T-helper 1 cell treated with Interleukin-12 subunit alpha and Interleukin-12 subunit beta and Interleukin-4 antibody, amounts not matched to agents 30 ng/mL and 1 ng/mL, for 36 hours (primary cell): ENCODE measurements around the gene SLCO1A2. TPM values are rescaled to one million over a fixed set of nuclear protein-coding genes. Genes with fewer than 3 reads are reported as not detected.

Source experiments
- intact Hi-C: fragments of 100-400 bp; cut with micrococcal nuclease; formaldehyde crosslinking; loops from one replicate; pipeline ENCODE4 v1.15.1; 2024
- total RNA-seq: library from RNA; stranded (reverse); gene quantifications from 2 replicates; pipeline ENCODE4 v1.2.3, GENCODE V29; 2022

Gene SLCO1A2
- total RNA-seq, 1 donor from 2014 or later, result not detected

DNA sequence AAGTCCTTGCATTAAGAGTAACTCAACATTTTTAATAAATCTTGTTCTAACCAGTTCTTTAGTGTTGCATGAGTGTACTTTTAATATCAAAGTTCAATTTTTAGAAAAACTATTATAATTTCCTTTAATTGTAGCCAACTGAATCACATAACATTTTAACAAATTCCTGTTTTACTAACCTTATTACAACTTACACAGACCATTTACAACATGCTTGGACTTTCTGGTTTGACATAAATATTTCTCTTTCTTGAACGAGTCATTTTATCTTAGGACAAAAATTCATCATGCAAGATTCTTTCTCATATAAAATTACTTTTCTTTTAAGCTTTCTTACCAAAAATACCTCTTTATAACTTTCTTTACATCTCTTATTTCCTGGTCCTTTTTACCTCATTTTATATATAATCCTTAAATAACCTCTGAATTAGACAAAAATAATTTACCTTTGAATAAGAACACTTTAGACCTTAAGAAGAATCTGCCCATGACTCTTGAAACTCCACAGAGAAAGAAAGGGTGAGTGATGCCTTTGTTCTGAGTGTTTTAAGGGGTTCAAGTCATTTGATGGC, 3.9 kb downstream of the SLCO1A2 start:
- intact Hi-C loops, result no loop called here

DNA sequence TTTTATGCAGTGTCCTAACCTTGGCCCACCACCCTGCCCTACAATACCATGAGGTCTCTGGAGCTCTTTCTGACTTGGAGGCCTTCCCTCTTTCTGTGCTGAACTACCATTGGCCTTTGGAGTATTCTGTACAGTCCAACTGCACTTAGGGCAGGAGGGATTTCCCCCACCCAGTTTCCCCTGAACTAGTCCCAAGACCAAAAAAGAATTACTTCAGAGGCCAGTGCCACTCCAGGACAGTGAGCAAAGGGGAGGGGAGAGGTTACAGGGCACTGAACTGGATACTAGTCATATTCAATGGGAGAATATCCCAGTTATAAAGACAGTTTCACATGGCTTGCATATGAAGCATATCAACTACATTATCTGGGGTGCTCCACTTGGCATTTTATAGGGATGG, 6.1 kb downstream of the SLCO1A2 start:
- intact Hi-C loops, result no loop called here

DNA sequence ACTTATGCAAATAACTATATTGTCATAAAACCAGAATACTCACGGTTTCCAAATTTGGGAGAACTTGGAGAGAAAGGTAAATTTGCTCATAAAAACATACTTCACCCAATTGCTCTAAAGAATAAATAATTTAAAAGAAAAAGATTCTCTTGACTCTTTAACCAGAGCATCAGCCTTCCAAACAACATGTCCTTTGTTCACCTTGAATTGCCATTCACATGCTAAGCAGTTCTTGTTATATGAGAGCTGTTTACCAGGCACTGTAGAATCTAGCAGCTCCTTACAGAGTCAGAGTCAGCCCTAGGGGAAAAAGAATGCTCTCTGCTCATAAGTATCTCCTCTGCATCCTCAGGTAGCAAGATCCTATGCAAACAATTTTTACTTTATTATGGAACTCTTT, 10.2 kb downstream of the SLCO1A2 start:
- intact Hi-C loops, result no loop called here

DNA sequence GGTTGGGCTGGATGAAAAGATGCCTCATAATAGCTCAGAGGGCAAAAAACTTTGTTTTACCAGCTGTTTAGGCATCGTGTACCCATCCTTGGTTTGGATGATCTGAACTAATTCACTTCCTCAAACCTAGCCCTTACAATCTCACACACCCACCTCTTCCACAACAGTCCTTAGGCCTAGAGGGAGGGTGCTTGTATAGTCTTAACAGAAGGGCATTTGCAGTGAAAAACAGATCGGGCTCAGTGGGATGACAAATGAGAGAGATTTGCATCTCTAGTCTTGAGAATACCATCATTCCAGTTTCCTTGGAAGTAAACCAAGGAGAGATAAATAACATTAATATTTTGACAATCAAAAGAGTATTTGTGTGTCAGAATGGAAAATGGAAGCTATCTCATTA, 11.0 kb downstream of the SLCO1A2 start:
- intact Hi-C loops, result no loop called here

DNA sequence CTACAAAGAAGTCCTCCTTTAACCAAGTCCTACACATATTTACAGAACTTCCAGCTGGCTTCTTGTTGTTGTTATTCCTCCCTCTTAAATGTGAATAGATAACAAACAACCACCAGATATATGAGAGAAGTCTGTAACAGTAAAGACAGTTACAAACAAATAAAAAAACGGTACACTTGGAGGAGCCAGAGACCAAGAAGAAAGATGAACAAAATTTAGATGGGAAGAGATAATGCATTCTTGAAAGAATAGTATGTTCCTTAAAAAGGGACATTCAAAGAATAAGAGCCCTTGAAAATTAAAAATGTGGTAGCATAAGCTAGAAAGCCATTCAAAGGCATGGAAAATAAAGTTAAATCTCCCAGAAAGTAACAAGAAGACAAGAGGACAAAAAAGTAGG, 25.9 kb downstream of the SLCO1A2 start:
- intact Hi-C loops, result no loop called here

DNA sequence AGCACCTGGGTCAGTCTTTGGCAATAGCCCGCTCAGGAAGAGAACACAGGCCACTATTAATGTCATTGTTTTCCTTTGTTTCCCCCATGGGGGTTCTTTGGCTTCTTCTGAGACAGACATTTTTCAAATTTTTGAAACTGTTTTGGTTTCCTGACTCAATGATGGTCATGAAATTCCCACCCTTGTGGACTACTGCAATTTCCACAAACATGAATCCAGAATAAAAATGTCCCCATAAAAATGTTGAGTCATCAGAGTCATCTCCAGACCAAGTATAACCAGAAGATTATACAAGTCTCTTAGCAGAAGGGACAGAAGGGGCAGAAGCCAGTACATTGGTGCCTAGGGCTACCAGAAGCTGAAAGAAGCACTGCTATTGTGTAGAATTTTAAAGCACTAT, 29.1 kb downstream of the SLCO1A2 start:
- intact Hi-C loops, result no loop called here

DNA sequence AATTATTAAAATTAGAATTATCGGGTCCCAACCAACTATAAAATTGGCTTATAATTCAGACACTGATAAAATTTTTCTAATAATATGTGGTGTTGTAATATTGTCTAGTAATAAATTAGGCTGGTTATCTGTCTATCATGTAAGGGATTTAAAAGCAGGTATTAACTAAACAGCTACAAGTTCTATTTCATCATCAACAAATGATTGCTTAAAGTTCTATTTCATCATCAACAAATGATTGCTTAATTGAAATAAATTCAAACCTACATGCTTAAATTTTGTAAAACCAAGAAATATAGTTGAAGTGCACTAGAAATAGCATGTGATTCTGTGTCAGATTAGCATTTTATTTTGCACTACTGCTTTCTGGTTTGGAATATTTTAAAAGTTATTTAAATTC, 34.1 kb downstream of the SLCO1A2 start:
- intact Hi-C loops, result no loop called here

DNA sequence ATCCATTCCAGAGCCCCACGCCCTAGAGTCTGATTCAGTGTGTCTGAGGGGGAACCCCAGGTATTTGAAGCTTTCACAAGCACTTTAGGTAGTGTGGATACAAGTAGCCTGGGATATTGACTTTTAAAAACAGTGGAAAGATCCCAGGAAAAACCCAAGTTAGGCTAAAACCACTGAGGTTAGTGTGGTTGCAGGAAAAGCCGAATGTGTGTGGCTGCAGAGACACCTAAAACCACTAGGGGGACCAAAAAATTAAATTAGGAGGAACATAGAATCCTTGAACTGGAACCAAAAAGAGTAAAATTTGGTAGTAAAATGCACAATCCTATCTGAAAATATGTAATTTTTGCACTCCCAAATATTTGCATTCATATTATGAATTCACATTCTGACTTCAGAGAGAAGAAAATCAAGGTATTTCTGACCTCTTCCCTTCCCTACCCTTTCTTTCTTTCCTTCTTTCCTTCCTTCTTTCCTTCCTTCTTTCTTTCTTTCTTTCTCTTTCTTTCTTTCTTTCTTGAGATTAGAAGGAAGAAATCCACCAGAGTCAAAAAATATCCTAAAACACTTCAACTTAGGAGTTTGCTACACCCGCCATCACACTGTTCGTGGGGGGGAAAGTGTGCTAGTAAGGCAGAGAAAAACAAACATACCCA, 37.8 kb downstream of the SLCO1A2 start:
- intact Hi-C loops, result loop anchor here (1.0 to 5.0 kb wide), 3 partner anchors 140 to 383 kb away; partner anchors contain the start of gene PYROXD1

DNA sequence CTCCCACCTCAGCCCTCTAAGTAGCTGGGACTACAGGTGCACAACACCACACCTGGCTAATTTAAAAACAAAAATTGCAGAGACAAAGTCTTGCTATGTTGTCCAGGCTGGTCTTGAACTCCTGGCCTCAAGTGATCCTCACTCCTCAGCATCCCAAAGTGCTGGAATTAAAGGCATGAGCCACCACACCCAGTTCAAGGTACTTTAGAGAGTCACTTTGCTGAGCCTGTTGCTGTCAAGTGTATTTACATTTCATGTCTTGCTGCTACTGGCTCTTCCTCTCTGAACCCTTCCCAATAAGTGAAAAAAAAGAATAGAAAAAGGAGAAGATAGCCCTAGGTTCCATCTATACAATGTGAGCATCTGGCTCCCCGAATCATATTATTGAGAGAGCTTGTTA, 38.4 kb downstream of the SLCO1A2 start:
- intact Hi-C loops, result loop anchor here (5.0 kb wide), 2 partner anchors 141 to 161 kb away; partner anchors contain the start of gene PYROXD1

DNA sequence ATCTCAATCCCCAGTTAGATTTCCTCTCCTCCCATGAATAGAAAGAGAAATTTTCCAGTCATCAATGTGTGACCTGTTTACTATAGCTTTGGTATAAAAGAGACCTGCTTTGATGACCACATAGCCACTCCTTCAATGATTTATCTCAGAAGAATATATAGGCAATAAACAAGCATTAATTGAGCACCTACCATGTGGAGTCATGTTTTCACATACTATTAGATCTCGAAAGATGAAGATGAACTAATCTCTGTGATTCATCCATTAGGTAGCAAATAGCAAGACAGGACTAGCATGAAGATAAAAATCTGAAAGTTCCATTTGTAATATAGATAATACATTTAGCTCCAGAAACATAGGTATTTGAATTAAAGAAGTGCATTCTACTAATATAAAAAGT, 40.5 kb downstream of the SLCO1A2 start:
- intact Hi-C loops, result no loop called here

DNA sequence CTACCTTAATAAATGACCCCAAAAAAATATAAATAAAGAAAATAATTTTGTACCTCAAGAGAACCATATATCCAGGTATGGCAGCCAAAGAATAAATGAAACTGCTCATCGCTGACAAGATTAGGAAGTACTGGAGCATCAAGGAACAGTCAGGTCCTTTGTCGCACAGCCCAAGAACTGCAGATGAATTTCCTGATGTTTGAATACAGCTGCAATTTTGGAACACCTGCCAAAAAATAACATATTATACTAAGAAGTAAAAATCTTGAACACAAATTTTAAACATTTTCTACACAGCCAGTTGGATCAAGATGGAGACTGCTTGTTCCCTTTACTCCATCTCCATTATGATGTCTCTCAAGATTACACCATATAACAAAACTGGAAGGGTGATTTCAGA, 42.6 kb downstream of the SLCO1A2 start:
- intact Hi-C loops, result no loop called here

DNA sequence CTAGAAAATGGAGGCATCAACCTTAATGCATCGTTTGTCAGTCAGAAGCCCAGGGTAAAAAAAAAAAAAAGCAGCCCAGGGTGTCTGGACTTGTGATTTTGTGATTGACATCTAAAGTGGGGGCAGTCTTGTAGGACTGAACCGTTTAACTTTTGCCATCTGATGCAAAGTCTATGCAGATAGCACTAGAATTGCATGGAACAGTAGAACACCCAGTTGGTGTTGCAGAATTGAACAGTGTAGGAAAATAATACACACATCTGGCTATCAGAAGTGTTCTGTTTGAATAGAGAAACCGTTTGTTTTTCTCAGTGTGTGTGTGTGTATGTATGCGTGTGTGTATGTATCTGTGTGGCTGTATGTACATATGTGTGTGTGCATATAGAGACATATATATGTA, 45.0 kb downstream of the SLCO1A2 start:
- intact Hi-C loops, result no loop called here

DNA sequence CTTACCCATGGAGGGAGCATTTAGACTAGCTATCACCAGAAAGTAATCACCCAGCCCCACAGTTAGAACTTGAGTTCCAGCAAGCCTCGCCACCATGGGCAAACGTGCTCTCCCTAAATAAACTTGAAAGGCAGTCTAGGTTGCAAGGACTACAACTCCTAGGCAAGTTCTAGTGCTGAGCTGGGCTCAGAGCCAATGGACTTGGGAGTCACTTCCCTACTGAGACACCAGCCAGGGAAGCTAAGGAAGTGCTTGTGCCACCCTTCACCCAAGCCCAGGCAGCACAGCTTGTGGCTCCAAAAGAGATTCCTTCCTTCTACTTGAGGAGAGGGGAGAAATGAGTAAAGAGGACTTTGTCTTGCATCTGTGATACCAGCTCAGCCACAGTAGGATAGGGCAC, 57.9 kb downstream of the SLCO1A2 start:
- intact Hi-C loops, result no loop called here

DNA sequence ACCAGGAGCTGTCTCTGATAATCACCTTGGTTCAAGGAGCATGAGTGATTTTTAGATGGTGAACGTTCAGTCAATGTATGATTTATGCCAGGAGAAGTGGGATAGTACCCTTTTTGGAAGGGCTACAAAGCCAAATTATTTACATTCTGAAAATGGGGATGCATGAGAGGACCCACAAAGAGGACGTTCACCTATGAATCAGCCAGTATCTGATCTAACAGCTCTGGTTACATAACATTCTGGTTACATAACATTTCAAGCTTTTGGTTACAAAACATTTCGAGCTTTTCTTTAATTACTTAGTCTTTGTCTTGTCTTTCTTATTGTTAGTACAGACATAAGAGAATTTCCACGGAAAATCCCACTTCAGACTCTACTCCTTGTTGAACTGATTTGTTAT, 68.8 kb downstream of the SLCO1A2 start:
- intact Hi-C loops, result no loop called here

DNA sequence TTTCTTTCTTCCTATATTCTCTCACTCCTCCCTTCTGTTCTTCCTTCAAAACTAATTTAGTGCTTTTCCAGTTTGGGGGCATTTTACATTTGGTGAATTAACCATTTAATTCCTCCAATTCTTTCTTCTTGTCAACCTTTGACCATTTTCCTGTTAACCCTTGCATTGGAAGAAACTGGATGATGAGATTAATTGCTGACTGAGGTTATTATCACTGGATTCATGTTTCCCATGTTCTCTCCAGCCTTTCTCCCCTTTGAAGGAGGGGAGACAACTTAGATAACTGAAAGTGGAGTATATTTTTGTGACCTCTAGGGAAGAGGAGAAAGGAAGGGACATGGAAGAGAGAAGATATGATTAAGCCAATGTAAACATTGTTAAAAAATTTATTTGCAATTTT, 70.5 kb downstream of the SLCO1A2 start:
- intact Hi-C loops, result no loop called here

DNA sequence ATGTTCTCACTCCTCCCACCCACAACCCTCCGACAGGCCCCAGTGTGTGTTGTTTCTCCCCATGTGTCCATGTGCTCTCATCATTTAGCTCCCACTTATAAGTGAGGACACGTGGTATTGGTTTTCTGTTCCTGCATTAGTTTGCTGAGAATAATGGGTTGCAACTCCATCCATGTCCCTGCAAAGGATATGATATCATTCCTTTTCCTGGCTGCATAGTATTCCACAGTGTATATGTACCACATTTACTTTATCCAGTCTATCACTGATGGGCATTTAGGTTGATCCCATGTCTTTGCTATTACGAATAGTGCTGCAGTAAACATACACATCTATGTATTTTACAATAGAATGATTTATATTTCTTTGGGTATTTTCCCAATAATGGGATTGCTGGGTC, 77.5 kb downstream of the SLCO1A2 start:
- intact Hi-C loops, result no loop called here

DNA sequence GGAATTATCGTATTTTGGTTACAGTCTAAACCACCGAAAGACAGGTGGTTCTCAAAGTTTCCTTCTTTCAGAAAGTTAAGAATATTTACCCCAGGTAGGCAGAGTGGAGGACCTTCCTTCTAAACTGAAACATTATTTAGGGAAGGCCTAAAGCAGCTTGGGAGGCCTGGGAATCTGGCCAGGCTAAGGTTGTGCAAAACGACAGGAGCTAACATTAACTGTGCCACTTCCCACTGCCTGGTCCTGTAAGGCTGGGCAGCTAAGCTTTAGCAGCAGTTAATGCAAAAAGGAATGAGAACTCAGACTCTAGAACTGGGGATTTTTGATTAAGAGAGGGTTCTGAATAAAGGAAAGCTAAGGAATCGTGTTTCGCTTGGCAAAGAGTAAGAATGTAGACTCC, 82.6 kb downstream of the SLCO1A2 start:
- intact Hi-C loops, result no loop called here

DNA sequence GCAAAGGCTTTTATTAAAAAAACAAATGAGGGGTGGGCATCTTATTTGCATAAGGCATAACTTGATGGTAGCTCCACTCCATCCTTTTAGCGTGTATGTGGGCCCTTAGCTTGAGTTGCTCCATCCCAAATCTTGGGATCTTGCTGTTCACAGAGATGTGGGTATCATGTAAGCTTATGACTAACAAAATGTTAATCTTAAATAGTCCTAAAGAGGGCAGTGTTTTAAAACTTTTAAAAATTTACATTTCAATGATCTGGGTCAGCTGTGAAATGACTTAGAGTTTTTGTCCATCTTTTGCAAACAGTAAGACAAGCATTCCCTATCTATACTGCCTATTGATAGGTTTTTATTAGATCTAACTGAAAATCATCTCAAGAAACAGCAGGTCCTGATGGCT, 86.0 kb downstream of the SLCO1A2 start:
- intact Hi-C loops, result loop anchor here (1.0 kb wide), 1 partner anchor 432 kb away; no protein-coding TSS in a partner anchor

DNA sequence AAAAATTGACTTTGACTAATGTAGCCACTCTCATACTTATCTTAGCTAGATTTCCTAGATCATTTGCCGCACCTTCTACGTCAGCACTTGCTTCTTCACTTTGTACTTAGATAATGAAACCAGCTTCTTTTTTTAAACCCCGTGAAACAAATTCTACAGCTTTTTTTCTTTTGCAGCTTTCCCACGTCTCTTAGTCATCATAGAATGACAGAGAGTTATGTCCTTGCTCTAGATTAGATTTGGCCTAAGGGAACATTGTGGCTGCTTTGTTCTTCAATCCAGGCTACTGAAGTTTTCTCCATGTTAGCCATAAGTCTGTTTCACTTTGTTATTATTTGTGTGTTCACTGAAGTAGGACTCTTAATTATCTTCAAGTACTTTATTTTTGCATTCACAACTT, 94.9 kb downstream of the SLCO1A2 start:
- intact Hi-C loops, result no loop called here

DNA sequence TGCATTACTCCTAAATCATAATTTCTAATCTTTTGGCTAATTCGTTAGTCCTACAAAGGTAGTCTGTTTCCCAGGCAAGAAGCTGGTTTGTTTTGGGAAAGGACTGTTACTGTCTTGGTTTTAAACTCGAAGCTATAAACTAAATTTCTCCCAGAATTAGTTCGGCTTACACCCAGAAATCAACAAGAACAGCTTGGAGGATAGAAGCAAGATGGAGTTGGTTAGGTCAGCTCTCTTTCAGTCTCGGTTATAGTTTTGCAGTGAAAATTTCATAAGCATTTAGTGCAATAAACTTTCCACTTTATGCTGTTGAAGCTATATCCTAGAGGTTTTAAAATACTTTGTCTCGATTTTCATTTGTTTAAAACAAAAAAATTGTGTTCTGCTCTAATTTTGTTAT, 100.3 kb downstream of the SLCO1A2 start:
- intact Hi-C loops, result no loop called here

DNA sequence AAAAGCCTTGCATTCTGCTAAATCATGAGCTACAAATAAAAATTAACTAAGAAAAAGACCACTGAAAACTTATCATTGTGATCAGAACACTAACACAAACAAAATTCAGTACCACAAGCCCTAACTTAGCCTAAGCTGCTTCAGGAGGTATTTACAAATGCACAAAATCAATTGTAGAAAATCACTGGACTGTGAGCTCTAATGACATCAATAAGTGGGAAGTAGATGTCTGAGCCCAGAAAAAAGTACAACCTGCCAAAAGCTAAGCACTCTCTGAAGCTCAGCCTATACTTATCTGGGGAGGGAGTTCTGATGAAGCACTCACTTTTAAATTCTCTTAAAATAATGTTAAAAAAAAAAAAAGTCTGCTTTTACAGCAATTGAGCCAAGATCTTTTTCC, 110.8 kb downstream of the SLCO1A2 start:
- intact Hi-C loops, result no loop called here

DNA sequence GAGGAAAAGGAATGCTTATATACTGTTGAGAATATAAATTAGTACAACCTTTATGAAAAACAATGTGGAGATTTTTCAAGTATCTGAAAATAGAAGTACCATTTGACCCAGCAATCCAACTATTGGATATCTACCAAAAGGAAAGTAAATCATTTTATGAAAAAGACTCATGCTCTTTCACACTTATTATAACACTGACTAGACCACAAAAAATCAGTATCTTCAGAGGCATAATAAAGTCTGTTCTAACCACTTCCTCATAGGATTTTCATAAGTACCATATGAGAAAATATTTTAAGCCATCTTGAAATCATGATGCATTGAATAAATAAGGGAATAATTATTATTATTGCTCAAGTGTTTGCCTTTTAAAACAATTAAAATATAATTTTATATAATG, 112.9 kb downstream of the SLCO1A2 start:
- intact Hi-C loops, result no loop called here

DNA sequence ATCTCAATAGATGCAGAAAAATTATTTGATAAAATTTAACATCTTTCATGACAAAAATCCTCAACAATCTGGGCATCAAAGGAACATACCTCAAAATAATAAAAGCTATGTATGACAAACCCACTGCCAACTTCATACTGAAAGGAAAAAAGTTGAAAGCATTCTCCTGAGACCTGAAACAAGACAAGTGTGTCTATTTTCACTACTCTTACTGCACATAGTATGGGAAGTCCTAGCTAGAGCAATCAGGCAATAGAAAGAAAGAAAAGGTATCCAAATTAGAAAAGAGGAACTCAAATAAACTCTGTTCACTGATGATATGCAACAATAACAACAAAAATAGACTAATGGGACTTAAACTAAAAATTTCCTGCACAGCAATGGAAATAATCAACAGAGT, 113.6 kb downstream of the SLCO1A2 start:
- intact Hi-C loops, result no loop called here
